GM12878 (cell line): Measurements from ENCODE around the gene HSPB1. TPM values are rescaled to one million over a fixed set of nuclear protein-coding genes. Genes with fewer than 3 reads are reported as not detected.
A peak's percentile ranks its signal among the peaks of the same experiment; 100 is the strongest.

Experiments used
- ASH2L ChIP-seq: fragments of 300-600, 200-600 bp; sonication (generic); IDR thresholded peaks from 2 replicates; pipeline ENCODE4 v1.6.1; 2017; ENCODE audit warnings: low read depth, mild to moderate bottlenecking, borderline replicate concordance
- DPF2 ChIP-seq: fragments of 450-650 bp; IDR thresholded peaks from 2 replicates; pipeline ENCODE4 v1.6.1; 2017; ENCODE audit warnings: mild to moderate bottlenecking
- FOXK2 ChIP-seq: fragments of 450-650 bp; IDR thresholded peaks from 2 replicates; pipeline ENCODE4 v1.6.1; 2017; ENCODE audit warnings: mild to moderate bottlenecking, moderate library complexity
- JUND ChIP-seq: IDR thresholded peaks from 2 replicates; pipeline ENCODE4 v1.6.1; 2012; ENCODE audit warnings: low read depth, mild to moderate bottlenecking, low read length, improper control_type of control experiment, moderate library complexity
- KLF5 ChIP-seq: fragments of 450-650 bp; IDR thresholded peaks from 2 replicates; pipeline ENCODE4 v1.6.1; 2014; ENCODE audit warnings: mild to moderate bottlenecking; ENCODE audit not compliant: partially characterized antibody
- MYC ChIP-seq: IDR thresholded peaks from 2 replicates; pipeline ENCODE4 v1.6.1; 2011; ENCODE audit warnings: mild to moderate bottlenecking, low read length, moderate library complexity, inconsistent platforms; ENCODE audit not compliant: insufficient read depth, insufficient replicate concordance, insufficient read length, severe bottlenecking
- PAX5 ChIP-seq: IDR thresholded peaks from 2 replicates; pipeline ENCODE4 v1.6.1; 2011; ENCODE audit warnings: low read depth, low read length, borderline replicate concordance
- PML ChIP-seq: IDR thresholded peaks from 2 replicates; pipeline ENCODE4 v1.6.1; 2012; ENCODE audit warnings: low read length, inconsistent platforms
- SMAD1 ChIP-seq: fragments of 450-650 bp; IDR thresholded peaks from 2 replicates; pipeline ENCODE4 v1.6.1; 2018; ENCODE audit warnings: mild to moderate bottlenecking, low read depth; ENCODE audit not compliant: partially characterized antibody
- SMARCA5 ChIP-seq: fragments of 450-650 bp; IDR thresholded peaks from 2 replicates; pipeline ENCODE4 v1.6.1; 2017; ENCODE audit warnings: mild to moderate bottlenecking
- ZBED1 ChIP-seq: IDR thresholded peaks from 2 replicates; pipeline ENCODE4 v1.6.1; 2016; ENCODE audit warnings: borderline replicate concordance
- ZNF274 ChIP-seq: IDR thresholded peaks from one replicate; pipeline ENCODE4 v1.8.0; 2011; ENCODE audit not compliant: insufficient read length, insufficient read depth
- polyA plus RNA-seq, 11 experiments: library from polyadenylated mRNA; depleted of rRNA in 4 of 11; unstranded in 6 of 11; stranded (reverse) in 5 of 11; fragments of >200 nt; fragmentation: Nextera tagmentation in 4 of 11; fragmentation: Illumina TruSeq in 1 of 11; extraction: Ambion mirVana in 4 of 11; extraction: Trizol in 1 of 11; gene quantifications; 1 replicate in 1 of 11; 2 replicates in 10 of 11; pipeline versions ENCODE4 v1.2.1 to v1.2.3, GENCODE V29; 2011 to 2016; ENCODE audit warnings: inconsistent platforms in 2 of 11, missing spikeins in 2 of 11, low read depth in 1 of 11
- total RNA-seq, 4 experiments: library from RNA; depleted of rRNA in 3 of 4; stranded (reverse); fragments of >200 nt in 3 of 4; fragmentation: Illumina TruSeq in 1 of 4; extraction: Trizol in 1 of 4; gene quantifications; 2 replicates each; pipeline versions ENCODE4 v1.2.1 to v1.2.3, GENCODE V29; 2013 to 2021
- TF ChIP-seq, protein P1 (sequence below): fragments of 450-650 bp; IDR thresholded peaks from 2 replicates; pipeline ENCODE4 v1.6.1; 2016; ENCODE audit warnings: mild to moderate bottlenecking, moderate library complexity, borderline replicate concordance
- TF ChIP-seq, protein P2 (sequence below): fragments of 150-350 bp; IDR thresholded peaks from 2 replicates; pipeline ENCODE4 v1.6.1; 2014; ENCODE audit warnings: mild to moderate bottlenecking, low read depth, low read length
- TF ChIP-seq, protein P3 (sequence below): fragments of 450-650 bp; formaldehyde crosslinking; IDR thresholded peaks from 2 replicates; pipeline ENCODE4 v1.4.0; 2020; ENCODE audit warnings: mild to moderate bottlenecking, moderate library complexity
- TF ChIP-seq, protein P4 (sequence below): fragments of 450-650 bp; IDR thresholded peaks from 2 replicates; pipeline ENCODE4 v1.6.1; 2017; ENCODE audit warnings: mild to moderate bottlenecking, moderate library complexity

The HSPB1 gene
- total and polyA plus RNA-seq, 10 of the 15 experiments (the other 5 are each of a cell fraction or from before 2014, with no cell fraction given), result 13.7 to 297 (median 62.0) TPM

DNA sequence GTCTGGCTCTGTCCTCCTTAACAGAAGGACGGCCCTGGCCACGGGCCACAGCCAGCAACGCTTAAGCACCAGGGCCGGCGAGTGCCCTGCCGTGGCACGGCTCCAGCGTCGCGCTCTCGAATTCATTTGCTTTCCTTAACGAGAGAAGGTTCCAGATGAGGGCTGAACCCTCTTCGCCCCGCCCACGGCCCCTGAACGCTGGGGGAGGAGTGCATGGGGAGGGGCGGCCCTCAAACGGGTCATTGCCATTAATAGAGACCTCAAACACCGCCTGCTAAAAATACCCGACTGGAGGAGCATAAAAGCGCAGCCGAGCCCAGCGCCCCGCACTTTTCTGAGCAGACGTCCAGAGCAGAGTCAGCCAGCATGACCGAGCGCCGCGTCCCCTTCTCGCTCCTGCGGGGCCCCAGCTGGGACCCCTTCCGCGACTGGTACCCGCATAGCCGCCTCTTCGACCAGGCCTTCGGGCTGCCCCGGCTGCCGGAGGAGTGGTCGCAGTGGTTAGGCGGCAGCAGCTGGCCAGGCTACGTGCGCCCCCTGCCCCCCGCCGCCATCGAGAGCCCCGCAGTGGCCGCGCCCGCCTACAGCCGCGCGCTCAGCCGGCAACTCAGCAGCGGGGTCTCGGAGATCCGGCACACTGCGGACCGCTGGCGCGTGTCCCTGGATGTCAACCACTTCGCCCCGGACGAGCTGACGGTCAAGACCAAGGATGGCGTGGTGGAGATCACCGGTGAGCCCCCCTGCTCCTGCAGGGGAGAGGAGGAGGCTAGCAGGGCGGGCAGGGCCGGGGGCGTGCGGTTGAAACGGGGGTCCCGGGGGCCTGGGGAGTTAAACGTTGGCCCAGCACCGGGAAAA is at the start of gene HSPB1 (continued):
- TF ChIP-seq, protein P1, sequence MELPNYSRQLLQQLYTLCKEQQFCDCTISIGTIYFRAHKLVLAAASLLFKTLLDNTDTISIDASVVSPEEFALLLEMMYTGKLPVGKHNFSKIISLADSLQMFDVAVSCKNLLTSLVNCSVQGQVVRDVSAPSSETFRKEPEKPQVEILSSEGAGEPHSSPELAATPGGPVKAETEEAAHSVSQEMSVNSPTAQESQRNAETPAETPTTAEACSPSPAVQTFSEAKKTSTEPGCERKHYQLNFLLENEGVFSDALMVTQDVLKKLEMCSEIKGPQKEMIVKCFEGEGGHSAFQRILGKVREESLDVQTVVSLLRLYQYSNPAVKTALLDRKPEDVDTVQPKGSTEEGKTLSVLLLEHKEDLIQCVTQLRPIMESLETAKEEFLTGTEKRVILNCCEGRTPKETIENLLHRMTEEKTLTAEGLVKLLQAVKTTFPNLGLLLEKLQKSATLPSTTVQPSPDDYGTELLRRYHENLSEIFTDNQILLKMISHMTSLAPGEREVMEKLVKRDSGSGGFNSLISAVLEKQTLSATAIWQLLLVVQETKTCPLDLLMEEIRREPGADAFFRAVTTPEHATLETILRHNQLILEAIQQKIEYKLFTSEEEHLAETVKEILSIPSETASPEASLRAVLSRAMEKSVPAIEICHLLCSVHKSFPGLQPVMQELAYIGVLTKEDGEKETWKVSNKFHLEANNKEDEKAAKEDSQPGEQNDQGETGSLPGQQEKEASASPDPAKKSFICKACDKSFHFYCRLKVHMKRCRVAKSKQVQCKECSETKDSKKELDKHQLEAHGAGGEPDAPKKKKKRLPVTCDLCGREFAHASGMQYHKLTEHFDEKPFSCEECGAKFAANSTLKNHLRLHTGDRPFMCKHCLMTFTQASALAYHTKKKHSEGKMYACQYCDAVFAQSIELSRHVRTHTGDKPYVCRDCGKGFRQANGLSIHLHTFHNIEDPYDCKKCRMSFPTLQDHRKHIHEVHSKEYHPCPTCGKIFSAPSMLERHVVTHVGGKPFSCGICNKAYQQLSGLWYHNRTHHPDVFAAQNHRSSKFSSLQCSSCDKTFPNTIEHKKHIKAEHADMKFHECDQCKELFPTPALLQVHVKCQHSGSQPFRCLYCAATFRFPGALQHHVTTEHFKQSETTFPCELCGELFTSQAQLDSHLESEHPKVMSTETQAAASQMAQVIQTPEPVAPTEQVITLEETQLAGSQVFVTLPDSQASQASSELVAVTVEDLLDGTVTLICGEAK, result no peak
- TF ChIP-seq KLF5 (no peak), PAX5 (peak; percentile 95), ZBED1 (no peak), MYC (no peak), DPF2 (peak; percentile 85), SMARCA5 (peak; percentile 20; the same call in 1 of the 2 replicates), SMAD1 (peak; percentile 28), PML (peak; percentile 92; the same call in 1 of the 2 replicates), FOXK2 (no peak), ASH2L (no peak), ZNF274 (no peak), JUND (no peak)
- TF ChIP-seq, protein P2, sequence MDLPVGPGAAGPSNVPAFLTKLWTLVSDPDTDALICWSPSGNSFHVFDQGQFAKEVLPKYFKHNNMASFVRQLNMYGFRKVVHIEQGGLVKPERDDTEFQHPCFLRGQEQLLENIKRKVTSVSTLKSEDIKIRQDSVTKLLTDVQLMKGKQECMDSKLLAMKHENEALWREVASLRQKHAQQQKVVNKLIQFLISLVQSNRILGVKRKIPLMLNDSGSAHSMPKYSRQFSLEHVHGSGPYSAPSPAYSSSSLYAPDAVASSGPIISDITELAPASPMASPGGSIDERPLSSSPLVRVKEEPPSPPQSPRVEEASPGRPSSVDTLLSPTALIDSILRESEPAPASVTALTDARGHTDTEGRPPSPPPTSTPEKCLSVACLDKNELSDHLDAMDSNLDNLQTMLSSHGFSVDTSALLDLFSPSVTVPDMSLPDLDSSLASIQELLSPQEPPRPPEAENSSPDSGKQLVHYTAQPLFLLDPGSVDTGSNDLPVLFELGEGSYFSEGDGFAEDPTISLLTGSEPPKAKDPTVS, result peak; percentile 97
- TF ChIP-seq, protein P3, sequence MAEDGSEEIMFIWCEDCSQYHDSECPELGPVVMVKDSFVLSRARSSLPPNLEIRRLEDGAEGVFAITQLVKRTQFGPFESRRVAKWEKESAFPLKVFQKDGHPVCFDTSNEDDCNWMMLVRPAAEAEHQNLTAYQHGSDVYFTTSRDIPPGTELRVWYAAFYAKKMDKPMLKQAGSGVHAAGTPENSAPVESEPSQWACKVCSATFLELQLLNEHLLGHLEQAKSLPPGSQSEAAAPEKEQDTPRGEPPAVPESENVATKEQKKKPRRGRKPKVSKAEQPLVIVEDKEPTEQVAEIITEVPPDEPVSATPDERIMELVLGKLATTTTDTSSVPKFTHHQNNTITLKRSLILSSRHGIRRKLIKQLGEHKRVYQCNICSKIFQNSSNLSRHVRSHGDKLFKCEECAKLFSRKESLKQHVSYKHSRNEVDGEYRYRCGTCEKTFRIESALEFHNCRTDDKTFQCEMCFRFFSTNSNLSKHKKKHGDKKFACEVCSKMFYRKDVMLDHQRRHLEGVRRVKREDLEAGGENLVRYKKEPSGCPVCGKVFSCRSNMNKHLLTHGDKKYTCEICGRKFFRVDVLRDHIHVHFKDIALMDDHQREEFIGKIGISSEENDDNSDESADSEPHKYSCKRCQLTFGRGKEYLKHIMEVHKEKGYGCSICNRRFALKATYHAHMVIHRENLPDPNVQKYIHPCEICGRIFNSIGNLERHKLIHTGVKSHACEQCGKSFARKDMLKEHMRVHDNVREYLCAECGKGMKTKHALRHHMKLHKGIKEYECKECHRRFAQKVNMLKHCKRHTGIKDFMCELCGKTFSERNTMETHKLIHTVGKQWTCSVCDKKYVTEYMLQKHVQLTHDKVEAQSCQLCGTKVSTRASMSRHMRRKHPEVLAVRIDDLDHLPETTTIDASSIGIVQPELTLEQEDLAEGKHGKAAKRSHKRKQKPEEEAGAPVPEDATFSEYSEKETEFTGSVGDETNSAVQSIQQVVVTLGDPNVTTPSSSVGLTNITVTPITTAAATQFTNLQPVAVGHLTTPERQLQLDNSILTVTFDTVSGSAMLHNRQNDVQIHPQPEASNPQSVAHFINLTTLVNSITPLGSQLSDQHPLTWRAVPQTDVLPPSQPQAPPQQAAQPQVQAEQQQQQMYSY (CRISPR knock-in tag), result no peak
- TF ChIP-seq, protein P4, sequence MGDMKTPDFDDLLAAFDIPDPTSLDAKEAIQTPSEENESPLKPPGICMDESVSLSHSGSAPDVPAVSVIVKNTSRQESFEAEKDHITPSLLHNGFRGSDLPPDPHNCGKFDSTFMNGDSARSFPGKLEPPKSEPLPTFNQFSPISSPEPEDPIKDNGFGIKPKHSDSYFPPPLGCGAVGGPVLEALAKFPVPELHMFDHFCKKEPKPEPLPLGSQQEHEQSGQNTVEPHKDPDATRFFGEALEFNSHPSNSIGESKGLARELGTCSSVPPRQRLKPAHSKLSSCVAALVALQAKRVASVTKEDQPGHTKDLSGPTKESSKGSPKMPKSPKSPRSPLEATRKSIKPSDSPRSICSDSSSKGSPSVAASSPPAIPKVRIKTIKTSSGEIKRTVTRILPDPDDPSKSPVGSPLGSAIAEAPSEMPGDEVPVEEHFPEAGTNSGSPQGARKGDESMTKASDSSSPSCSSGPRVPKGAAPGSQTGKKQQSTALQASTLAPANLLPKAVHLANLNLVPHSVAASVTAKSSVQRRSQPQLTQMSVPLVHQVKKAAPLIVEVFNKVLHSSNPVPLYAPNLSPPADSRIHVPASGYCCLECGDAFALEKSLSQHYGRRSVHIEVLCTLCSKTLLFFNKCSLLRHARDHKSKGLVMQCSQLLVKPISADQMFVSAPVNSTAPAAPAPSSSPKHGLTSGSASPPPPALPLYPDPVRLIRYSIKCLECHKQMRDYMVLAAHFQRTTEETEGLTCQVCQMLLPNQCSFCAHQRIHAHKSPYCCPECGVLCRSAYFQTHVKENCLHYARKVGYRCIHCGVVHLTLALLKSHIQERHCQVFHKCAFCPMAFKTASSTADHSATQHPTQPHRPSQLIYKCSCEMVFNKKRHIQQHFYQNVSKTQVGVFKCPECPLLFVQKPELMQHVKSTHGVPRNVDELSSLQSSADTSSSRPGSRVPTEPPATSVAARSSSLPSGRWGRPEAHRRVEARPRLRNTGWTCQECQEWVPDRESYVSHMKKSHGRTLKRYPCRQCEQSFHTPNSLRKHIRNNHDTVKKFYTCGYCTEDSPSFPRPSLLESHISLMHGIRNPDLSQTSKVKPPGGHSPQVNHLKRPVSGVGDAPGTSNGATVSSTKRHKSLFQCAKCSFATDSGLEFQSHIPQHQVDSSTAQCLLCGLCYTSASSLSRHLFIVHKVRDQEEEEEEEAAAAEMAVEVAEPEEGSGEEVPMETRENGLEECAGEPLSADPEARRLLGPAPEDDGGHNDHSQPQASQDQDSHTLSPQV, result no peak
